Activated naive CD4-positive, alpha-beta T cell treated with anti-CD3 and anti-CD28 coated beads for 36 hours (primary cell): ENCODE results near the gene PTGS1. TPM values are rescaled to one million over a fixed set of nuclear protein-coding genes. Genes with fewer than 3 reads are reported as not detected.
"Not testable (repeated sequence)": the region's sequence is repeated elsewhere in the genome, so short reads cannot be mapped to it uniquely, and the experiment has no call there.

Experiments used
- CTCF ChIA-PET: fragments of 350-600 bp; sonication (Branson Sonifier 250); formaldehyde crosslinking; loops from one replicate; lab custom pipeline; 2021; ENCODE audit warnings: antibody characterized with exemption; lab: Charles Lee
- DNase-seq: peaks from one replicate; pipeline ENCODE4 v3.0.0-alpha.2; 2020
- H3K27ac Mint-ChIP-seq: one replicate; pipeline ENCODE4 v1.8.0; 2021; ENCODE audit warnings: mild to moderate bottlenecking, mixed read lengths
- H3K27me3 Mint-ChIP-seq: one replicate; pipeline ENCODE4 v1.8.0; 2021; ENCODE audit warnings: low read depth, mixed read lengths
- H3K36me3 Mint-ChIP-seq: one replicate; pipeline ENCODE4 v1.8.0; 2021; ENCODE audit warnings: low read depth, mixed read lengths
- H3K4me1 Mint-ChIP-seq: one replicate; pipeline ENCODE4 v1.8.0; 2021; ENCODE audit warnings: low read depth, mixed read lengths
- H3K4me3 Mint-ChIP-seq: one replicate; pipeline ENCODE4 v1.8.0; 2021; ENCODE audit warnings: mild to moderate bottlenecking, moderate library complexity, mixed read lengths
- H3K9me3 Mint-ChIP-seq: one replicate; pipeline ENCODE4 v1.8.0; 2021; ENCODE audit warnings: mixed read lengths
- intact Hi-C: fragments of 100-400 bp; cut with micrococcal nuclease; formaldehyde crosslinking; loops from one replicate; pipeline ENCODE4 v1.15.1; 2023
- total RNA-seq, 2 experiments: library from RNA; stranded (reverse); gene quantifications; one replicate each; pipeline ENCODE4 v1.2.3, GENCODE V29; 2021

The PTGS1 gene
- total RNA-seq: not detected

DNA sequence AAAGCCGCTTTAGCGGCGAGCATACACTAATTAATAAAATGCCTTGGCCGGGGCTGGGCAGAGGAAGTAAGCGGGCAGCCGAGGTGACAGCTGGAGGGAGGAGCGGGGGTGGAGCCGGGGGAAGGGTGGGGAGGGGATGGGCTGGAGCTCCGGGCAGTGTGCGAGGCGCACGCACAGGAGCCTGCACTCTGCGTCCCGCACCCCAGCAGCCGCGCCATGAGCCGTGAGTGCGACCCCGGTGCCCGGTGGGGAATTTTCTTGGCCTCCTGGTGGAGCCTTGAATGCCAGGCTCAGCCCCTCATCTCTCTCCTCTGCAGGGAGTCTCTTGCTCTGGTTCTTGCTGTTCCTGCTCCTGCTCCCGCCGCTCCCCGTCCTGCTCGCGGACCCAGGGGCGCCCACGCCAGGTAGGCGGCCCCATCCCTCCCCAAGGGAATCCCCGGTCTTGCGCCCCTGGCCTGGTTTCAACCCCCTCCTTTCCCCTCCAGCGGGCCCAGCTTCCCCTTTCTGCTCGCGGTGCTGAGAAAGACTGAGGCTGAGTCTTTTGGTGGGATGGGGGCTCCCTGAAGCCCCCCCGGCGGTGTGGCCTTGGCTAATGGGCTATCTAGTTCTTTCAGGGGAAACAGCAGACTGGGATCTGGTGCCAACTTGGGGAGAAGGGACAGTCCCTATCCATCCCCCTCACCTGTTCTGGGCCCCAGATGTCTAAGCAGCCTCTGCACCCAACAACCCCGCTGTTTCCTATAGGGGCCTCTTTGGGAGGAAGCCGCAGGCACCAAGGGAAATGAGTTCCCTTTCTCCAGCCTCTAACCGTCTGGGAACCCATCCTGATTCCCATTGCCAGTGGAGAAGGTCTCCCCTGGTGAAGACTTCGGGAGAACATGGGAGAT lies at the start of gene PTGS1:
Gene PTGS1, plus strand, starts transcription at position 156 of the 887 bp plus-strand sequence. Its CDS starts 61 bp downstream, at position 217.
- Mint-ChIP-seq H3K4me1 (peaks cover 7% of the 10 kb centered on the region), H3K27me3 (peaks cover 35% of the 10 kb centered on the region), H3K9me3 (no peaks in the 10 kb centered on the region), H3K27ac (no peak within 1 kb of the TSS), H3K4me3 (peak within 1 kb of the TSS; percentile 29), H3K36me3 (no peaks in the 10 kb centered on the region)
- CTCF ChIA-PET: no interaction called here
- DNase-seq: no peak
- intact Hi-C loops: loop anchor here (10.0 kb wide), 1 partner anchor 444 kb away; no protein-coding TSS in a partner anchor

DNA sequence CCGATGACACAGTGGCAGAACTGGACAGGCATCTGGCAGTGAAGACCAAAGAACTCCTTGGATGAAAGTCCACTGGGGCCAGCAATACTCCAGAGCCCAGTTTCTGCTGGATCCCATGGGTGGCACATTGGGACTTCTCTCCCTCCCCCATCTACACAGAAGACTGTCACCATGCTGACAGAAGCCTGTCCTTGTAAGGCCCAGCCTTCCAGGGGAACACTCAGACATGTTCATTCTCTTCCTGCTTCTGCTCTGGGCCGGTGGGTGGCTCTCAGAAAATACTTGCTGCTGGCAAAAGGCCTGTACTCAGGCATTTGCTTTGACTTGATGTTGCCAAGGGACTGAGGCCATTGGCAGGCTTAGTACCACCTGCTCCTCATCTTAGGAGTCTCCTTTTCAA lies 48.3 kb upstream of the PTGS1 start:
- CTCF ChIA-PET: interaction anchor here (1.9 kb wide), 1 partner anchor 27 kb away, joined by 4 read pairs; no protein-coding TSS in a partner anchor

DNA sequence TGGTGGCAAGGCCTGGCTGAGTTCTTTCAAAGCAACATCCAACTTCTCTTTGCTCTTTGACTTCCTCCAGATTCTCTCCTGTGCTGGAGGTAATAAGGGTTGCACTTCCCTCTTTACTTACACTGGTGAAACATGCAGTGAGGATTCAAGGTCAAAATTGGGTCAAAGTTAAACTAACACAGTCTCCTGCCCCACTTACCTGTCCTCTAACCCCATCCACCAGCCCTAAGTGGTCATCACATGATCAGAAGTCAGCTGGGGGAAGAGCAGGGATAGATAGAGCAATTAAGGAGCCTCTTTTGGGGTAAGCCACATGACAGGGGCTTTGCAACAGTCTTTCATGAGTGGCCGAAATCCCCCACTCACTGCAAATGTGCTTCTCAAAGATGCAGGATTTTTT lies 46.2 kb upstream of the PTGS1 start:
- CTCF ChIA-PET: interaction anchor here (0.7 to 1.5 kb wide), 2 partner anchors 9 to 200 kb away, joined by 3 read pairs; no protein-coding TSS in a partner anchor
- DNase-seq, intact Hi-C loops, H3K4me3 Mint-ChIP-seq, H3K4me1 Mint-ChIP-seq, H3K27me3 Mint-ChIP-seq, H3K27ac Mint-ChIP-seq, H3K9me3 Mint-ChIP-seq: not testable (repeated sequence)
- peaks cover 37% of the 10 kb centered on the region for H3K36me3 Mint-ChIP-seq

More for the DNA sequence above, 48.3 kb upstream of the PTGS1 start:
- no peaks in the 10 kb centered on the region for H3K9me3 Mint-ChIP-seq
- no peak overlapping the region for H3K27ac Mint-ChIP-seq
- H3K4me1 Mint-ChIP-seq: peaks cover 3% of the 10 kb centered on the region
- H3K4me3 Mint-ChIP-seq: no peak overlapping the region
- no peak for DNase-seq
- H3K27me3 Mint-ChIP-seq: no peaks in the 10 kb centered on the region
- intact Hi-C loops: no loop called here
- H3K36me3 Mint-ChIP-seq: peaks cover 42% of the 10 kb centered on the region

DNA sequence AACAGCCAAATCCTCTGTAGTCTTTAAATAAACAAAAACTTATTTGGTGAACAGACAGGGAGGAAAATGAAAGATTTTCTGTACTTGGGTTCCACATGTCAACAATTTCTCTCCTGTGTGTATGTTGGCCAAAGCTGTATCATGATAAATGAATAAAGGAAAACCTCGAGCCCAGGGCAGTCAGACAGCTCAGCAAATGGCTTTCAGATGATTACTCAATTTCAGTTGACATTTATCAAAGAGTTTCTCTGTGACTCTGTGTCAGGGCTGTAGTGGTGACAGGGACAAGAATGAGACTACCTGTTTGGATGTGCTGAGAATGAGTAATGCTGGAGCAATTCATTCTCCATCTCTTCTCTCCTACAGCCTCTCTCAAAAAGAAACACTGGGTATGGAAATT lies 45.7 kb upstream of the PTGS1 start:
- H3K4me3 Mint-ChIP-seq: no peak overlapping the region
- H3K36me3 Mint-ChIP-seq: peaks cover 39% of the 10 kb centered on the region

DNA sequence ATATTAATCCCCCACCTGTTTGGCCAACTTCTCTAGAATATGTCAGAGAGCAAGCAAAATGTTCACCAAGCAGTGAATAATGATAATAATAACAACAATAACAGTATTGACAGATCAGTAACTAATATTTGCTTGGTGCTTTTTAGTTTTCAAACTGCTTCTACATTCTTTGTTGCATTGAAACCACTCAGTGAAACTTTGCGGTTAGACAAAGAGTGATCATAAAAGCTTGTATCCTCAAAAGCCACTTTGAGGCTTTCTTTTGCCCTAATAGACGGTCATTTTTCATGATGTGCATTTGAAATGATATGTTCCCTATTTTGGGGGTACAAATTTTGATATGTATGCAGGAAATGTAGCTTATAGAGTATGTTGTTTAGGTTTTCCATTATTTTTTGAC lies 43.6 kb upstream of the PTGS1 start:
- Mint-ChIP-seq H3K36me3 (peaks cover 39% of the 10 kb centered on the region), H3K9me3 (no peaks in the 10 kb centered on the region), H3K27me3 (no peaks in the 10 kb centered on the region), H3K27ac (no peak overlapping the region), H3K4me1 (peaks cover 3% of the 10 kb centered on the region), H3K4me3 (no peak overlapping the region)
- no peak for DNase-seq
- intact Hi-C loops: no loop called here
- CTCF ChIA-PET: interaction anchor here (1.0 kb wide), 1 partner anchor 23 kb away, joined by 3 read pairs; no protein-coding TSS in a partner anchor

More for the DNA sequence above, 45.7 kb upstream of the PTGS1 start:
- Mint-ChIP-seq H3K27ac (no peak overlapping the region), H3K9me3 (no peaks in the 10 kb centered on the region), H3K4me1 (peaks cover 3% of the 10 kb centered on the region), H3K27me3 (no peaks in the 10 kb centered on the region)
- DNase-seq: no peak
- CTCF ChIA-PET: interaction anchor here (0.6 to 1.5 kb wide), 3 partner anchors 8 to 201 kb away, joined by 3 to 4 read pairs (median 3); no protein-coding TSS in a partner anchor
- intact Hi-C loops: no loop called here

DNA sequence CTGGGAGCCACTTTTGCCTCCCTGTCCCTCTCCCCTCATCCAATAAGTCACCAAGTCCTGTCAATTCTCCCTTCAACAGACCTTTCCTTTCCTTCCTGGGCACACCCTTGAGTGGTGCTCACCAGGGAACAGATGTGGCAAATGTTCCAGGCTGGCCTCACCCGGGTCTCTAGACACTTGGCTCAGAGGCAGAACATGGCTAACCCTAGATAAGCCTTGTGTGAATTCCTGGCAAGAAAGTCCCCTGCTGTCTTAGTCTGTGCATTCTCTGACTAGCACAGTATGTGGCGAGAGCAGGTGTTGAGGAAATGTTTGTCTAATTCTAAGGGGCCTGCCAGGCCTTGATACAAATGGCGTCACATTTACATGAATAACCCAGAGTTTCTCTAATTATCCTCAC lies 41.2 kb upstream of the PTGS1 start:
- intact Hi-C loops: no loop called here
- Mint-ChIP-seq H3K9me3 (no peaks in the 10 kb centered on the region), H3K36me3 (peaks cover 18% of the 10 kb centered on the region), H3K27ac (no peak overlapping the region), H3K27me3 (no peaks in the 10 kb centered on the region), H3K4me1 (peaks cover 3% of the 10 kb centered on the region), H3K4me3 (no peak overlapping the region)
- CTCF ChIA-PET: interaction anchor here (0.6 kb wide), 1 partner anchor 50 kb away, joined by 3 read pairs; no protein-coding TSS in a partner anchor
- DNase-seq: no peak

DNA sequence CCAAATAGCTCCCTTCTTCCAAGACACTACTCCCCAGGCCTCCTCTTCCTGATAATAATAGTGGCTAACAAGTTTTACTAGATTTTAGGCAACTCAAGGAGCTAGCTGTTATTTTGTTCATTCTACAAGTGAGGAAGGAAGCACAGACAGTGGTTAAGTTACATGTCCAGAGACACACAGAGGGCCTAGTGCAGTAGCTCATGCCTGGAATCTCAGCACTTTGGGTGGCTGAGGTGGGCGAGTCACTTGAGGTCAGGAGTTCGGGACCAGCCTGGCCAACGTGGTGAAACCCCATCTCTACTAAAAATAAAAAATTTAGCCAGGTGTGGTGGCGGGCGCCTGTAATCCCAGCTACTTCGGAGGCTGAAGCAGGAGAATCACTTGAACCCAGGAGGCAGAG lies 40.4 kb upstream of the PTGS1 start:
- CTCF ChIA-PET: interaction anchor here (0.7 kb wide), 1 partner anchor 25 kb away, joined by 3 read pairs; no protein-coding TSS in a partner anchor
- not testable (repeated sequence) for H3K27ac Mint-ChIP-seq, H3K27me3 Mint-ChIP-seq

DNA sequence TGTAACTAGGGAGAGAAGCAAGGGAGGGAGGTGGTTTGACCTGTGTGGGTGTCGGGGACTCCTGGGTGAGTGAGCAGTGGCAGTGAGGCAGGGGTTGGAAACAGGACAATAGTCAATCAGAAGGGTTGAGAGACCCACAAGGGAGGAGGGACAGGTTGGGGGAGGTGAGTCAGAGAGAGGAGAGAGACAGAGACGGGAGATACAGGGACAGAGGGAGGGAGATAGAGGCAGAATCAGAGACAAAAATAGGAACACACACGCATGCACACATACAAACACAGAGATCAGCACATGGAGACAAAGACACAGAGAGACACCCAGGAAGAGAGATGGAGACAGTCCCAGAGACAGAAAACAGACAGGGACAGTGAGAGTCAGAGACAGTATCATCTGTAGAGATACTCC lies 39.3 kb upstream of the PTGS1 start:
- Mint-ChIP-seq H3K4me3 (no peak overlapping the region), H3K27ac (no peak overlapping the region)

More for the DNA sequence above, 40.4 kb upstream of the PTGS1 start:
- intact Hi-C loops, H3K4me1 Mint-ChIP-seq, H3K4me3 Mint-ChIP-seq, H3K9me3 Mint-ChIP-seq, DNase-seq: not testable (repeated sequence)
- peaks cover 16% of the 10 kb centered on the region for H3K36me3 Mint-ChIP-seq

DNA sequence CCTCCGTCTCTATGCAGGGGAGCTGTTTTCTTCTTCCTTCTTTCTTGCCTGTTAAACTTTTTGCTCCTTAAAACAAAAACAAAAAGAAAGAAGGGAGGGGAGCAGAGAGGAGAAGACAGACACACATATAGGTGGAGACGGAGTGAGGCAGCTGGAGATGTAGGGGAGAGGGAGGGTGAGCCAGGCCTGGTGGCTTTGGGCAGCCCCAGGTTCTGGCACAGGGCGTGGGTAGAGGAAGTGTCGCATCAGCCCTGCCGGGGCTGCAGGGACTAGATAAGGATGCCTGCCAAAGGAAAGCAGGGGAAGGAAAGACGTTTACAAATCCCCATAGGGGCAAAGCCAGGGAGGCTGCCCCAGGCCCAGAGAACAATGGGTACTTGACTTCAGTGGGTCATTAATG lies 38.7 kb upstream of the PTGS1 start:
- H3K36me3 Mint-ChIP-seq: peaks cover 10% of the 10 kb centered on the region
- no peaks in the 10 kb centered on the region for H3K9me3 Mint-ChIP-seq
- H3K4me3 Mint-ChIP-seq: no peak overlapping the region
- no peak overlapping the region for H3K27ac Mint-ChIP-seq
- H3K4me1 Mint-ChIP-seq: no peaks in the 10 kb centered on the region
- CTCF ChIA-PET: no interaction called here
- no peak for DNase-seq
- intact Hi-C loops: no loop called here
- no peaks in the 10 kb centered on the region for H3K27me3 Mint-ChIP-seq

More for the DNA sequence above, 39.3 kb upstream of the PTGS1 start:
- H3K27me3 Mint-ChIP-seq: no peaks in the 10 kb centered on the region
- no peaks in the 10 kb centered on the region for H3K4me1 Mint-ChIP-seq
- peaks cover 14% of the 10 kb centered on the region for H3K36me3 Mint-ChIP-seq
- intact Hi-C loops: no loop called here
- no peak for DNase-seq
- CTCF ChIA-PET: no interaction called here
- H3K9me3 Mint-ChIP-seq: no peaks in the 10 kb centered on the region

DNA sequence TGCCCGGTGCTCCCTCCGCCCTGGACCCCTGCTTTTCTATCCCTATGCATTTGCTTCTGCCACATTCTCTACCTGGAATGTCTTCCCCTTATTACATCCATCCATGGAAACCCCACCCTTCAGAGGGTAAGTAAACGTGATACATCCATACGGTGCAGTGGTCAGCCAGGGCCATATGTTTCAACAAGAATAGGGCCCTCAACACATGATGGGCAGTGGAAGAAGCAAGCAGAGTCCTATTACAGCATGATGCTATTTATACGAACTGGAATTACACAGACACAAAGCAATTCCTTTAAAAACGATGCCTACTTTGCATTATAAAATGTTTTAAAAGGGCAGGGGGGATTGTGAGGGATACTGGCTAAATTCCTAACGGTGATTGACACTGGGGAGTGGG lies 38.2 kb upstream of the PTGS1 start:
- CTCF ChIA-PET: interaction anchor here (1.3 to 1.4 kb wide), 2 partner anchors 13 to 208 kb away, joined by 3 to 5 read pairs; no protein-coding TSS in a partner anchor
- H3K4me3 Mint-ChIP-seq: no peak overlapping the region
- H3K9me3 Mint-ChIP-seq: no peaks in the 10 kb centered on the region
- DNase-seq: no peak
- intact Hi-C loops: no loop called here
- no peaks in the 10 kb centered on the region for H3K4me1 Mint-ChIP-seq
- H3K27ac Mint-ChIP-seq: no peak overlapping the region
- H3K36me3 Mint-ChIP-seq: peaks cover 10% of the 10 kb centered on the region
- H3K27me3 Mint-ChIP-seq: no peaks in the 10 kb centered on the region

DNA sequence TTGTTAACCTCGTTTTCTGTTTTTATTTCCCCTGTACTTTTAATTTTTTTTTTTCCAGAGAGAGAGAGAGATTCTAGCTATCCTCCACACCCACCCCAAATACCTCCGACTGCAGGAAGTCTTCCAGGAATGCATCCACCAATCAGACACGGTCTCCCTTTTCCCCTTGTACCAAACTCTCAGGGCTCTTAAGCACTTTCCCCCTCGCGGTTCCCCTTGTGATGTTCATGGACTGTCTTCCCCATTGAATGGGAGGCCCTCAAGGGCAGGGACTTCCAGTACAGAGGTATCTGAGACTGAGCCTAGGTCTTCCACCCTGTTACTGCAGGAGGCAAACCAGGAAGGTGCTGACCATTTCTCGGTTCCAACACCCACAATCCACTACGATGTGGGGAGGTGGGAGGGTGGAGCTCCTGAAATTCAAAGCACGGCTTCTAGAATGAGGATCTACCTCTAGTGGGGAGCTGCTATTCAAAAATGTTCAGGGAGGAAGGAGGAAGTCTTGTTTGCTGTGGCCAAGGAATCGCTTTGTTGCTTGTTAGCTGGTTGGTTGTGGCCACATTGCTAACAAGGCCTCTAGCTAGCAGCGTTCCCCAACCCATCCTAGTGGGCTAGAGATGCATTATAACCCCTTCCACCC lies 37.5 kb upstream of the PTGS1 start:
- Mint-ChIP-seq H3K27me3 (no peaks in the 10 kb centered on the region), H3K9me3 (no peaks in the 10 kb centered on the region), H3K4me1 (no peaks in the 10 kb centered on the region), H3K4me3 (no peak overlapping the region), H3K36me3 (peaks cover 9% of the 10 kb centered on the region), H3K27ac (no peak overlapping the region)
- DNase-seq: no peak
- CTCF ChIA-PET: interaction anchor here (1.1 to 1.4 kb wide), 3 partner anchors 8 to 209 kb away, joined by 3 to 5 read pairs (median 3); no protein-coding TSS in a partner anchor
- intact Hi-C loops: no loop called here

DNA sequence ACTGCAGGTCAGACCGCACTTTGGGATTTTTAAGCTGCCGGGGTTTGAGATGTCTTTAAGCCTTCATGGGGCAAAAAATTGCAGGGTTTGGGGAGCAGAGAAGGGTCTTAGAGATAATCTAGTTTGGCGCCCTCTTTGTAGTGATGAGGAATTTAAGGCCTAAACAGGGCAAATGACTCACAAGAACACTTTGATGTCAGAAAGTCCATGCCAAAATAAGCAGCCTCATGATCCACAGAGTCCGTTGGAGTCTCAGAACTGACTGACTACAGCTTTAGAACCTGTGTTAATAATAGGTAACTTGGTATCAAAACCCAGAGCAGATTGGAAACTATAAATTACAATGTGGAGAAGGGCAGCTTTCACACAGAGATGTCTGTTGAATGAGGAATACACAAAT lies 35.9 kb upstream of the PTGS1 start:
- CTCF ChIA-PET: interaction anchor here (1.0 kb wide), 1 partner anchor 211 kb away, joined by 4 read pairs; no protein-coding TSS in a partner anchor
- DNase-seq: no peak
- Mint-ChIP-seq H3K27me3 (no peaks in the 10 kb centered on the region), H3K9me3 (no peaks in the 10 kb centered on the region), H3K36me3 (no peaks in the 10 kb centered on the region), H3K4me1 (no peaks in the 10 kb centered on the region), H3K27ac (no peak overlapping the region), H3K4me3 (no peak overlapping the region)
- intact Hi-C loops: no loop called here
